A549 (cell line): ENCODE data around the gene USP12.

Source experiments
- CBX8 ChIP-seq: fragments of 200-600 bp; sonication (generic); IDR thresholded peaks from 2 replicates; pipeline ENCODE4 v1.6.1; 2016
- CHD2 ChIP-seq: fragments of 150-350 bp; IDR thresholded peaks from 2 replicates; pipeline ENCODE4 v1.6.1; 2014; ENCODE audit warnings: low read length; ENCODE audit not compliant: partially characterized antibody
- EP300 ChIP-seq, 2 experiments: fragments of >200 bp; sonication (Bioruptor Twin); formaldehyde crosslinking; IDR thresholded peaks; 2 replicates in 1 of 2; 3 replicates in 1 of 2; pipeline ENCODE4 v1.6.1; 2016 to 2017
- HDAC2 ChIP-seq: fragments of 200-600 bp; sonication (generic); IDR thresholded peaks from 2 replicates; pipeline ENCODE4 v1.6.1; 2016
- JUNB ChIP-seq: fragments of >200 bp; sonication (Bioruptor Twin); formaldehyde crosslinking; IDR thresholded peaks from 2 replicates; pipeline ENCODE4 v1.6.1; 2016
- MAZ ChIP-seq: fragments of 150-350 bp; IDR thresholded peaks from 2 replicates; pipeline ENCODE4 v1.6.1; 2014; ENCODE audit warnings: antibody characterized with exemption, low read depth, low read length, borderline replicate concordance
- MYC ChIP-seq: IDR thresholded peaks from 2 replicates; pipeline ENCODE4 v1.6.1; 2012; ENCODE audit warnings: mild to moderate bottlenecking, inconsistent platforms, low read length, improper control_type of control experiment, borderline replicate concordance
- POLR2A ChIP-seq: IDR thresholded peaks from 2 replicates; pipeline ENCODE4 v1.6.1; 2012; ENCODE audit warnings: mild to moderate bottlenecking, low read length
- REST ChIP-seq: fragments of 200-600 bp; sonication (generic); IDR thresholded peaks from 2 replicates; pipeline ENCODE4 v1.6.1; 2016; ENCODE audit warnings: antibody characterized with exemption, mild to moderate bottlenecking, moderate library complexity
- RFX5 ChIP-seq: fragments of 450-650 bp; IDR thresholded peaks from 2 replicates; pipeline ENCODE4 v1.7.1; 2014; ENCODE audit warnings: antibody characterized with exemption, mild to moderate bottlenecking, moderate library complexity
- TP53 ChIP-seq: fragments of 250-450 bp; sonication (Bioruptor Pico); IDR thresholded peaks from 2 replicates; pipeline ENCODE4 v1.5.0; 2021; ENCODE audit warnings: mild to moderate bottlenecking, moderate library complexity
- USF2 ChIP-seq: fragments of 450-650 bp; IDR thresholded peaks from 2 replicates; pipeline ENCODE4 v1.6.1; 2014; ENCODE audit warnings: antibody characterized with exemption
- TF ChIP-seq, protein P1 (sequence below): fragments of >200 bp; sonication (Bioruptor Twin); formaldehyde crosslinking; IDR thresholded peaks from 3 replicates; pipeline ENCODE4 v1.5.1; 2016

DNA sequence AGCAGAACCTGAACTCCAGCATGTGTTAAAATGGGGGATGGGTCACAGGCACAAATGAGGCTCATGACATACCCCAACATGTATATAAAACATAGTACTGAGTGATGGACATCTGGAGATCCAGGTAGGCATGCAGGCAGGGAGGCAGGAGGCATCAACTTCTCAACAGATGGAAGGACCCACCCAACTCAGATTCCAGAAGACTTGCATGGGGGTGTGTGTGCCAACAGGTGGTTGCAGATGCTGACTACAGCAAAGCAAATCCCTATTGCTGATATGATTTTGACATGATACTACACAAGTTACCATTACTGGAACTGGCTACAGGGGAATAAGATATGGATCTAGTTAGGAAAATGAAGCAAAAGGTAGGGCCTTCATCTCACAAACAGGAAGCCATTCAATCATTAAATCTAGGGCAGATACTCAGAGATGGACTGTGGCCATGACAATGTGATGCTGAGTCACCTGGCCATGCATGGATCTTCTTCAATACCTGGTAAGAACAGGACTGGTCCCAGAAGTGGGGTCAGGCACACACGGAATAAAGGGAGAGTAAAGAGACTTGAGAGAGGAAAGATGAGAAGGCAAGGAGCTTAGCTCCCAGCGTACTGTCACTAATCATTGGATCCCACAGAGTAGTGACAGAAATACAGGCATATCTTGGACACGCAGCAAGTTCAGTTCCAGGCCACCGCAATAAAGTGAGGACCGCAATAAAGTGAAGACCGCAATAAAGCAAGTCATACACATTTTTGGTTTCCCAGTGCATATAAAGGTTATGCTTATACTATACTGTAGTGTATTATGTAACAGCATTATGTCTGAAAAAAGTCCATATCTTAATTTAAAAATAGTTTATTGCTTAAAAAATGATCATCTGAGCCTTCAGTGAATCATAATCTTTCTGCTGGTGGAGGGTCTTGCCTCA lies 91.3 kb downstream of the USP12 start:
- TF ChIP-seq, protein P1, sequence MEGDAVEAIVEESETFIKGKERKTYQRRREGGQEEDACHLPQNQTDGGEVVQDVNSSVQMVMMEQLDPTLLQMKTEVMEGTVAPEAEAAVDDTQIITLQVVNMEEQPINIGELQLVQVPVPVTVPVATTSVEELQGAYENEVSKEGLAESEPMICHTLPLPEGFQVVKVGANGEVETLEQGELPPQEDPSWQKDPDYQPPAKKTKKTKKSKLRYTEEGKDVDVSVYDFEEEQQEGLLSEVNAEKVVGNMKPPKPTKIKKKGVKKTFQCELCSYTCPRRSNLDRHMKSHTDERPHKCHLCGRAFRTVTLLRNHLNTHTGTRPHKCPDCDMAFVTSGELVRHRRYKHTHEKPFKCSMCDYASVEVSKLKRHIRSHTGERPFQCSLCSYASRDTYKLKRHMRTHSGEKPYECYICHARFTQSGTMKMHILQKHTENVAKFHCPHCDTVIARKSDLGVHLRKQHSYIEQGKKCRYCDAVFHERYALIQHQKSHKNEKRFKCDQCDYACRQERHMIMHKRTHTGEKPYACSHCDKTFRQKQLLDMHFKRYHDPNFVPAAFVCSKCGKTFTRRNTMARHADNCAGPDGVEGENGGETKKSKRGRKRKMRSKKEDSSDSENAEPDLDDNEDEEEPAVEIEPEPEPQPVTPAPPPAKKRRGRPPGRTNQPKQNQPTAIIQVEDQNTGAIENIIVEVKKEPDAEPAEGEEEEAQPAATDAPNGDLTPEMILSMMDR, result no peak
- no peak for TF ChIP-seq POLR2A
- no peak for TF ChIP-seq REST
- no peak for TF ChIP-seq EP300 (IDR thresholded peaks at IDR 0.05)
- TF ChIP-seq JUNB, result no peak
- no peak for TF ChIP-seq TP53 (CRISPR knock-in tag)
- no peak for TF ChIP-seq CBX8
- TF ChIP-seq MAZ, result no peak
- TF ChIP-seq HDAC2, result no peak
- TF ChIP-seq RFX5, result no peak
- no peak for TF ChIP-seq MYC
- no peak for TF ChIP-seq CHD2
- no peak for TF ChIP-seq USF2
